GOT3 (cell line): ENCODE measurements around the gene PYGM.

Experiments
- DNase-seq: peaks from one replicate; lab custom pipeline; 2025; ENCODE audit warnings: mixed read lengths; lab: John Stamatoyannopoulos, UW

The PYGM gene

DNA sequence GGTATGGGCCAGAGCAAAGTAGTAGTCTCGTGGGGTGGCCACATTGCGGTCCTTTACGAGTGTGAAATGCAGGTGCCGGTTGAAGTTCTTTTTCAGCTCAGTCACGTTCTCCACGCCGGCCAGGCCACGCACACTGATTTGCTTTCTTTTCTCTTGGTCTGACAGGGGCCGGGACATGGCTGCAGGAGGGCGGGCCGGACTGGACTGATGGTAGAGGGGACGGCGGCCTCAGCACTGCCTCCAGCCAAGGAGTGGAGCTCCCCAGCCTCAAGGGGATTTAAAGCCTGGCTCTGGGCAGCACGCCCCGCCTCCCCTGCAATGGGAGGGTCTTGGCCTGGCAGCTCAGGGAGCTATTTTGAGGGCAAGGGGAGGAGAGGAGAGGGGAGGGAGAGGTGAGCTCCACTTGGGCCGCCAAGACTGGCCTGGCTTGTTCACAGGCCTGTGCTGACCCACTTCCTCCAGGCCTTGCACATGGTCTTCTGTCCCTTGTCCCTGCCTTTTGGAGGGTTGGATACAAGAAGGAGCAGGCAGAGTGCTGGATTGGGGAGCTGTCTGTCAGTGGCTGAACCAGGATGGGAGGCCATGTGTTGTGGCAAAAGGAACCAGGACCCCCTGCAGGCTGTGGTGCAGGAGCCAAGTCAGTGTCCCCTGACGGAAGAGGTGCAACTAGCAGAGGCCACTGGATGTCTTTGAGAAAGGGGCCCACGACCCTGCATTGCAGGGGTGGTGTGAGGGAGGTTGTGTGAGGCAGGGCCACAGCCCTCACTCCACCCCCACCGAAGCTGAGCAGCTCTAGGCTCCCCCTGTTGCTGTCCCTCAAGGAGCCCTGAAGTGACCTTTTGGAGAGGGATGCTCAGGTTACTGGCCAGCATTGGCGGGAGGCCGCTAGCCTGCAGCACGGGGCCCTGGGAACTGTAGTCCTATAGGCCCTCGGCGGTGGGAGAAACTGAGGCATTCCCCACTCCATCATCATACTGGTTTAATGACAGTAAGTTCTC is at the start of gene PYGM:
Gene PYGM, minus strand, starts transcription at position 253 of the 998 bp plus-strand sequence. Its CDS starts 76 bp downstream, at position 177.
- DNase-seq: no peak

DNA sequence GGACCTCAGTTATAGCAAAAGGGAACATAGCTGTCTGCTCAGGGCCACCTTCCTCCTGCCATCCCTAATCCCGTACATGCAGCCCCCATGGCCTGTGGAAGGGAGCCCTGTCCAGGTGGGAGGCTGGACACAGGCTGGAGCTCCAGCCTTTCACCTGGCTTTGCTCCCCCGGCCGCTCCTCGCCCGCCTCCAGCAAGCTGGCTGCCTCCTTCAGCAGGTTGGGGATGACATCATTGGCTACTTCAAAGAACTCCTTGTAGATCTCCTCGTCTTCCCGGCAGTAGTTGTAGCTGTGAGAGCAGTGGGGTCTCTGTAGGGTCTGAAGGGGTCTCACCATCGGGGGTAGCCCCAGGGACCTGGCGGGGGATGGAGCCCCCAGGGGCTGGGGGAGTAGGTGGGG is 45.7 kb upstream of the PYGM start:
- no peak for DNase-seq

DNA sequence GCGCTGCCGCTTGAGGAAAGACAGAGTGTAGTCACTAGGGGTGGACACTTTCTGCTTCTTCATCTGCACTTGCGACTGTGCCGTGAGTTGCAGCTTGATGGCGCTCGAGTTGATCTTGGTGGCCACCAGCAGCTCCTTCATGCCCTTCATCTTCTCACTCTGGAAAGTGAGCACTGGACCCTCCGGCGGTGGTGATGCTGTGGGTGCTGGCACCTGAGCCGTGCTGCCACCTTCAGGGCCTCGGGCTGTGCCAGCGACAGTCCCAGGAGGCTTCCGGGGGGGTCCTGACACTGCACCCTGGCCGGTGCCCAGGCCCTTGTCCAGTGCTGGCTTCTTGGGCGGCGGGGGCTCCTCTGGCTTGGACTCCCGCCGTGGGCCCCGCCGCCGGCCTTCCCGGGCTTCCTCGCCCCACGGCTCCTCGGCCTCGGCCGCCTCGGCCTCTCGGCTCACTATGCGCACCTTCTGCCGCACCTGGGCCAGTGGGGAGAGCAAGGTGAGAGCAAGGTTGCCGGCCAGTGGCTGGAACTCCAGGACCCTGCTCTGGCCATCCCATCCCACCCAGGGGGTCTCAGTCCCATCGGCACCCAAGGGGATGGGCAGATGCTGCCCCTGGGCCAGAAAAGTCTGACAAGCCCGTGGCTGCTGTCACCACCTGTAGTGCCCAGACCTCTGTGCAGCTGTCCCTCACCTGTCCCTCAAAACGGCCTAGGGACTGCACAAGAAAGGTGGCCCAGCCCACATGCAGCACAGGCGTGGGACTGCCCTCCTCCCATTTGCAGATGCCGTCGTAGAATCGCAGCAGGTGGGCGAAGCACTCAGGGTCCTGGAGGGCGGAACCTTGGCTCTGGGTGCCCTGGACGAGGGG is 44.8 kb upstream of the PYGM start:
- DNase-seq: no peak

DNA sequence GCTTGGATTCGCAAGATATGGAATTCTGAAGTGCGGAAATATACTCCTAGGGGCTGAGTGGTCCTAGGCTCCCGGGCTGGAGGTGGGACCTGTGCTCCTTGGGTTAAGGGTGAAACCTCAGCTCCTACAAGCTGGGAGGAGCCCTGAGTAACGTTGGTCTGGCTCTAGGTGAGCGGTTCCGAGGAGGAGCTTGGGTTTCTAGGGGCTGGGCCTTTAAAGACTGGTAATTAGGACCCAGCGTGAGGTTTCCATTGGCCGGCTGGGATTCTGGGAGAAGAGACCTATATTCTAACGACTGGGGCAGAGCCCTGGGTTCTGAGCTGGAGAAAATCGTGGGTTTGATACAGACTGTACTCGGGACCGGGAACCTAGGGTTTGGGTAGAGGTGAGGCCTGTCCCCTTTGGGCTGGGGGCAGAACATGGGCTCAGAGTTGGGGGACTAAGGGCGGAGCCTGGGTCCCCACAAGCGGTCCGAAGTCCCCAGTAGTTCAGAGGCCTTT is 44.1 kb upstream of the PYGM start:
- DNase-seq: no peak

DNA sequence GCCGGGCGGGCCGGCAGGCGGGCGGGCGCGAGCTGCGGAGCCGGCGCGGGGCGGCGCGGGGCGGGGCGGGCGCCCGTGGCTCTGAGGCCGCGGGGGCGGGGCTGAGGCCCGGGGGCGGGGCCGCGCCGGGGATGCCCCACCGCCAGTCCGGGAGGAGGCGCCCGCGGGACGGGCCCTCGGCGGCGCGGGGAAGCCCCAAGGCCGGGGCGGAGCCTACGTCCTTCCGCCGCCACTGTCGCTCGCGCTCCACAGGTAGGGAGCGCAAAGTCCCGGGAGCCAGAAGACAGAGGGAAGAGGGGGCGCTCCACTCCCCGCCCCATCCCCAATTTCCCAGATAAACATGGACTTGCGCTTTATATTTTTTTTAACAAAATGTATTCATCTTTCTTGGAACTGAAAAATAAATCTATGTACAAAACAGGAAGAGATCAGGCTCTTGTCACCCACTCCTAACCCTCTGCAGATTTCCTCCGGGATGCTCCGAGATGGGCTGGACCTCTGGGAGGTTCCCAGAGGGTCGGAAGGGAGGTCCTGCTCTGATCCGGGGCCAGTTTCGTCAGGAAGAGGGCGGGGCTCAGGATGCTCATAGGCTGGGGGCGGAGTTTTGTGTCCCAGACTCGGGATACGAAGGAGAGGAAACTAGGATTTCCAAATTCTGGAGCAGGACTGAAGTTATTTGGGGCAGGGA is 43.5 kb upstream of the PYGM start, which contains the start of gene MAP4K2:
Gene MAP4K2, minus strand, starts transcription at position 57 of the 688 bp plus-strand sequence. CDS start 65 bp downstream, outside the sequence.
- peak; percentile 21 for DNase-seq

DNA sequence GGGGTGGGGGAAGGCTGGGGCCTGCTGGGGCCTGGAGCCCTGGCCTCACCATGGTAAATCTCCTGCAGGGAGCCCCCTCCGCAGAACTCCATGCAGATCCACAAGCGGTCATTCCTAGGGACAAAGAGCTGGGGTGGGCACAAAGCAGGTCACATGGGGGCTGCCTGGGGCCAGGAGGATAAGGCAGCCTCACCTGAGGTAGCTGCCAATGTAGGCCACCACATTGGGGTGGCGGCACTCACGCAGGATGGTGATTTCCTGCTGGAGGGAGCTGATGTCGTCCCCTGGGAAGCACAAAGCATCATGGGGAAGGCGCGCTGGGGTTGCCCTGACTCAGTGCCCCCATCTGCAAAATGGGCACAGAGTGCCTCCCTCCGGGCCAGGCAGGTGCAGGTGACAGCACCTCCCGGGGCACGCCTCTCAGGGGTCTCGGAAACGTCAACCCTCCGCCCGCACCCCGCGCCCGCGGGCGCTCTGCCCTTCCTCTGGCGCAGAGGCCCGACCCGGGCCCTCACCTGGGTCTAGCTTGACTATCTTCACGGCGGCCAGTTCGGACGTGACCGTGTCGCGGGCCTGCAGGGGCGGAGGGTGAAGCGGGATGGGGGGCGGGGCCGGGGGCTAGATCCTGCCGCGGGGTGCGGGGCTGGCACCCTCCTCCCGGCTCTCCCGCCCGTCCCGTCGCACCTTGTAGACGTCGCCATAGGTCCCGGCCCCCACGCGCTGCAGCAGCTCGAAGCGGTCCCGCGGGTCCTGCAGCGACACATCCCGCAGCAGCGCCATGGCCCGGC is 42.8 kb upstream of the PYGM start:
- DNase-seq: no peak

DNA sequence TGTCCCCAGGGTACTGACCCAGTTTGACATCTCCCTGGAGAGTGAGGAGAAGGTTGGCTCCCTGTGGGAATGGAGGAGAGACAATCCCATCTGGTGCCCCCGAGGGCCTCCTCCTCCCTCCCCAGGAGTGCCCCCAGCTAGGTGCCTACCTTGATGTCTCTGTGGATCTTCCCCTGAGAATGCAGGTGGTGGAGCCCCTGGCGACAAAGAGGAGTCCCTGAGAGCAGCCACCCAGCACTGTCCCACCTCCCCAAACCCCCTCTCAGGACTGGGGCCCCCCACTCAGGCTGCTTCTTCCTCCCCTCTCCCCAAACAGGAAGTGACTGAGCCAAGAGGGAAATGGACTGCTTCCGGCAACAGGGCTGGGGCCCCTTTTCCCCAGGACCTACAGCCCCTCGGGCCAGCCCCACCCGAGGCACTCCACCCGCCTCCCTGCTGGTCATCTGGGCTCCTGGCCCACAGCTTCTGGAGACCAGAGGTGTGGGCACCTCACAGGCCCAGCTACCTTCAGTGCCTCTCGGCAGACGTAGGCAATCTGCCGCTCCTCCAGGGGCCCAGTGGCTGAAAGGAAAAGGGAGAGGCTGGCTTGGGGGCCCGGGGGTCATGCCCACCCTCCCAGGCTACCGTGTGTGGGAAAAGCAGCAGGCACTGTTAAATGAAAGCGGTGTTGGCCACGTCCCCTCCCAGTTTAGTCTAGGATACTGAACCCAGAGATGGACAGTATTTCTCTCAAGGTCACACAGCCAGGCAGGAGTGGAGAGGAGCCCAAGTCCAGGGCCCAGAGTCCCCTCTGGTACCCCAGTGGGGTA is 42.0 kb upstream of the PYGM start:
- DNase-seq: no peak

DNA sequence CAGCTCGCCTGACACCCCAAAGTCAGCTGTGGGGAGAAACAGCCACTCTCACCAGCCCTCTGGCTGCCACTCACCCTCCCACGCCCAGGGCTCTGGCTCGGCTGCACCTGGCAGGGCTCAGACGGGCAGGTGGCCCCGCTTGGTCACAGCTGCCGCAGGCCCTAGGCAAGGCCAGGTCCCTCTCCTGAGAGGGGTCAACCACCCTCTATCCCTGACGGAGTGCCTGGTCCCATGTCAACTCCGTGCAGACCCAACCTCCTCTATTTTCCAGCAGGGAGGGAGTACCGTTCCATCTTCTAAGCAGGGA is 41.3 kb upstream of the PYGM start:
- no peak for DNase-seq

DNA sequence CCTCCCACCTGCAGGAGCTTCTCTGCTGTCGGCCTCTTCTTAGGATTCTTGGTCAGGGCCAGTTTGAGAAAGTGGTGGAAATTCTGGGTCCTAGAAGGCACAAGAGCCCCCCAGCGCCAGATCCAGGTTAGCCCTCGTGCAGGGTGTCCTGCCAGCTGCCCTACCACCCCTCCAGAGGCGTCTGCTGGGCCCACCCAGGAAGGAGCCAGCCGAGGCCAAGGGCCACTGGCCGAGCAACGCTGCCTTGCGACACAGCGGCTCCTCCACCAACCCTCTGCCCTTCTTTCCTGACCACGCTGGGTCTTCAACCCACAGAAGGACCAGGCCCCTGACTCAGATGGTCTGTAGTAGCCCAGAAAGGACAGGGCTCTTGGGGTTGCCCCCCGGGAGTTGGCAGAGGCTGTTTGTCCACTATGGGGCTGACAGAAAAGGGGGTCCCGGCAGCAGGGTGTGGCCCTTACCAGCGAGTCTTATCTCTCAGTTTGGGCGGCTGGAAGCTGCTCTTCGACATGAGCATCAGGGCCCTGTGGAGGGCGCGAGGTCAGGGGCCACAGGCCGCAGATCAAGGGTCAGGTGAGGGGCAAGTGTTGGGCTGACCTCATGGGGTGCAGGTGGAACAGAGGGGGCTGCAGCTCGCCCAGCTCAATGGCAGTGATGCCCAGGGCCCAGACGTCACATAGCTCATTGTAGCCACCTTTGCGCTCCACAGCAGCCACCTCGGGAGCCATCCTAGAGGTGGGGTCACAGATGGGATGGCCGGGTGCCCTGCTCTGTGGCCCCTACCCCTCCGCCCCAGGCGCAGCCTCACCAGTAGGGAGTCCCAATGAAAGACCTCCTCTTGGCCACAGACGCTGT is 40.8 kb upstream of the PYGM start:
- no peak for DNase-seq

DNA sequence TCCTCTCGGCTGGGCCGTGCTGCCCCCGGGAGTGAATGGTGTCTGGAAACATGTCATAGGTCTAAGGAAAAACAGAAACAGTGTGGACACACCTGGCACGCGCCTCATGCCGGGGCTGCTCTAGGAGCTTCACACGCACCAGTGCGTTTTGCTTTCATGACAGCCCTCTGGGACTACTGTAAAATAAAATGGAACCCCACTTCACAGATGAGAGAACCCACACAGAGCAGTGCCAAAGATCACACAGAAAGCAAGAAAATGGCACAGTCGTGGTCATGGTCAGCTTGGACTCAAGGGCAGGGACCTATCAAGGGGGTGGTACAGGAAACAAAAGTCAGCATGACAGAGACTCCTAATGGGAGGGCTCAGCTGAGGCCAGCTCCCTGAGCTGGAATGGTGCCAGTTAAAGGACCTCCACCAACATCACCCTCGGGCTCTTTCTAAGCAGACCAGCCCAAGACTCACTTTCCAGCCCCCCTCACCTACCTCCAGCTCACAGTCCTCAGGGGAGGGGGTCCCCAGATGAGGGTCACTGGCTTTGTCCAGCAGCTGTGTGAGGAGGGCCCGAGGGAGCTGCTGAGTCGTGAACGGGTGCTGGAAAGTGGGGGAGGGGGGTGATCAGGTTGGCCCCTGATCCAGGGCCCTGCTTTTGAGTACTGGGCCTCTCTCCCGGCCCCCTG is 40.0 kb upstream of the PYGM start:
- DNase-seq: no peak

DNA sequence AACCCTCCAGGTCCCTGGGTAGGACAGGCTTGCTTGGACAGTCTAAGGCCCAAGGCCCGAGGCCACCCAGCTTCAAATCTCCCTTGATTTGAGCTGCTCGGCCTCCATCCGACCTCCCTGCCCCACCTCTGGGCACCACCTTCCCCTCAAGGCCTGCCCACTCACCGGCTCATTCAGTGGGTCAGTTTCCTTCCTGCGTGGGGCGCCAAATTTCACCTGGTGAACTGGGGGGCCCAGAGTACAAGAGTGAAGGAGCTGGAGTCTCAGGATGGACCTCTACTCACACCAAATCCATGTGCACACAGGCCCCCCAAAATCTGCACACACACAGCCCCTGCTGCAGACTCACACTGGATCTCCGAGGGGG is 39.5 kb upstream of the PYGM start:
- DNase-seq: no peak

DNA sequence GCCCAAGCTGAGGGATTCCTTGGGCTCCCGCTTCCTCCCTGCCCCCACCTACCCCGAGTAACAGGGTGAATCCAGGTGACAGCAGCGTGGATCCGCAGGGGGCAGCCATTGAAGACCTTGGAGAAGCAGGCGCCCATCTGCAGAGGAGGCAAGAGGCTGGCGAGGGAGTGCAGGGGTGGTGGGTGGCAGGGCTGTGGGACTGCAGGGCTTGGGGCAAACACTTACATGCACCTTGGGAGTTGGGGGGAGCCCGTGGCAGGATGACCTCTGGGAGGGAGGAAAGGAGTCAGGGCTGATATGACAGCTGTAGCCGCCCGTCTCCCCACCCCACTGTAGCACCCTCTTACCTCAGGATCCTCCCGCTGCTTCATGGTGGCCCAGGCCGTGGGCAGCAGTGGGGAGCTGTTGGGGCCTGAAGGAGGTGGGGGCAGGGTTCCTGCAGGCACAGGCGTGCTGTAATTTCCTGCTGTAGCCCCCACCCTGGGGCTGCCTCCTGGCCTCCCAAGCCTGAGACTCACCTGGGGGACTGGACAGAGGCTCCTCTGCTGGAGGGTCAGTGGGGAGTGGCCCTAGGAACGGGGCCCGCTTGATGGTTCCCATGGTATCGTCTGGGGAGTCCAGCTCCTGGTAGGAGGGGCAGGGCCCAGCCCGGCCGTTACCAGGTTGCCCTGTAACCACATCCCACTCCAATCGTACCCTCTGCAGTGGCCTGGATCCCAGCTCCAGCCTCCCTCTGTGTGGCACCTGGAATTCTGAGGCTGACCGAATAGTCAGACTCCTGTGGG is 37.2 kb upstream of the PYGM start:
- DNase-seq: no peak

DNA sequence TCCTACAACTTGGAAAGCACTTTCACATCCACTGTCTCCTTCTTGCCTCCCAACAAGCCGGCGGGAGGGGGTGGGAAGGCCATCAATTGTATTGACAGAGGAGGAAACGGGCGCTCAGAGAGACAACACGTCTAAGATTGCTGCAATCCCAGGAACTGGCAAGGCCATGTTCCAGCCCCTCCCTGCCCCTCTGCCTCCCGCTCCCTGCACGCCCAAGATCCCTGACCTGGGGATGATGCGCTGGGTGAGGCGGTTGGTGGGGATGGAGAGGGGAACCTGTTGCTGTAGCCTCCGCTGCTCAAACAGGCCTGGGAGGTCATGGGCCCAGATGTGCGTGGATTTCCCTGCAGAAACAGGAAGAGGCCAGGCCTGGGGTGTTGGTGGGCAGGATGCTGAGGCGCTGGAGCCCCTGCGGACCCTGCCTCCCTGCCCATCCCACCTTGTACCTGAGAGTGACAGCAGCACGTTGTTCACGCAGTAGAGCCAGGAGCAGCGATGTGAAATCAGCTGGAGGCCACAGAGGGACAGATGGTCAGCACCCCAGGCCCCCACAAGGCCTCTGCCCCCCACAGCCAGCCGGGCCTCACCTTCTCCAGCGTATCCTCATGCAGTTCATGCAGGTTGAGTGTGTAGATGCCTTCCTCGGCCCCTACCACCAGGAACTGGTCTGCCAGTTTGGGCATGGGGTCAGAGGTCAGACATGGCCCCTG is 36.4 kb upstream of the PYGM start:
- no peak for DNase-seq

DNA sequence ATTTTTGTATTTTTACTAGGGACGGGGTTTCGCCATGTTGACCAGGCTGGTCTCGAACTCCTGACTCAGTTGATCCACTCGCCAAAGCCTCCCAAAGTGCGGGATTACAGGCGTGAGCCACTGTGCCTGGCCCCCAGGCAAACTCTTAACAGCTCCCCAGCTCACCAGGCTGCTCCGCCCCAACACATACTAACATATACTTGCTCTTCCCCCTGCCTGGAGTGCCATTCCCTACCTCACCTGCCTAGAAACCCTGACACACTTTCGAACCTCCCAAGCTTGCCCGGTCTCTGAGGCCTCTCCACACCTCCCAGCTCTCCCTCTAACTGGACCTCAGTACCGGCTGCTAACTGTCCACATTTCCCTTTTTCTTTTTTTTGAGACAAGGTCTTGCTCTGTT is 34.8 kb upstream of the PYGM start:
- no peak for DNase-seq

DNA sequence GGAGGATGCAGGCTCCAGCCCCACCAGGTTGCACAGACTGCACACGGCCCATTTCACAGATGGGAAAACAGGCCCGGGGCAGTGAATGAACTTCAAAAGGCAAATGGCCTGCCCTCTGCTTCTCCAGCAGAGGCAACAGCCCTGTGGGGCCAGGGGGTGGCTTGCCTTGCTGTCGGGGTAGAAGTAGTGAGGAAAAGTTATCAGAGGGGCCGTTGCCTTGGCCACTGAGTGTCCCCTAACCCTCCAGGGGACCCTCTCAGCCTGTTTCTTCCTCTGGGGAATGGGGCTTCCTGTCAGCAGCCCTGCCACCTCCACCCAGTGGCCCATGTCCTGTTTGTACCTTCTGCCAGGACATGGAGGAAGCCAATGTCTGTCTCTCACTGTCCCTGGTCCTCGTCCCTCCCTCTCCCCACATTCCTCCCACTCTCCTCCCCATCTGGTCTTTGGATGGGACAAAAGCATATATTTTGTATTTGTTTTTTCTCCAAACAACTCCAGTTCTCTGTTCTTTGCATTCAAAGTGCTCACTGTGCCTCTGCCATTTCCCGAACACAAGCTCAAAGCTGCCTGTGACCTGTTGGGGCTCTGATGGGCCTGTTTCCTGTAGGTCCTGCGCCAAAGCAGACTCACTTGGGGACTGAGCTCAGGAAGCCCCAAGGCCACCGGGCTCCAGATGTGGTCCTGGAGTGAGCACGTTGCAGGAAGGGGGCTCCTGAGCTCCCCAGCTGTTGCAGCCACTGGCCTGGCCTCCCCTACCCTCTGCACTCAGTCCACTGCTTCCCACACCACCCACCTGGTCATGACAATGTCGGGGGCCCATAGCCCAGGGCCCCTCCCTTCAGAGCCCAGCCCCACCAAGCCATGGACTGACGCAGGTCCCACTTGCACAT is 33.7 kb upstream of the PYGM start:
- no peak for DNase-seq

DNA sequence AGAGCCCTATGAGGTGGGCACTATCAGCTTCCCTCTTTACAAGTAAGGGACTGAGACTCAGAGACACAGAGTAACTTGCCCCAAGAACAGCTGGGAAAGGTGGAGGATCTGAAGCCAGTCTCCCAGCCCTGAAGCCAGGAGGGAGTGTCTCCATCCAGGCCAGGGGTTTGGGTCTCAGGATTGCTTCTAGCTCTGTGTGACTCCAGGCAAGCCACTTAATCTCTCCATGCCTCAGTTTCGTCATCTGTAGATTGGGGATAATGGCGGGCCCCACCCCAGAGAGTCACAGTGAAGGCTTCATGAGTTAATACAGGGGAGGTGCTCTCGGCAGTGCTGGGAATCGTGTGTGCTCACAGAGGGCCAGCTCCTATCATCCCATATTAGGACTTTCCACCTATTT is 32.7 kb upstream of the PYGM start:
- no peak for DNase-seq
